ENCODE measurements around the gene HNRNPH1.

Gene HNRNPH1

GRCh38 chr5:179601871-179602625 lies 21.4 kb downstream of the HNRNPH1 start:
- DNase-seq: no peak

- DNase-seq: no peak
These were observed 23.5 kb downstream of the HNRNPH1 start for GRCh38 chr5:179599973-179600372.

- no peak for DNase-seq
These were observed 23.9 kb downstream of the HNRNPH1 start for GRCh38 chr5:179599566-179599965.

GRCh38 chr5:179599100-179599499 lies 24.4 kb downstream of the HNRNPH1 start:
- no peak for DNase-seq

- no peak for DNase-seq
These were observed 27.1 kb downstream of the HNRNPH1 start for GRCh38 chr5:179596421-179596820.

GRCh38 chr5:179595916-179596315 lies 27.6 kb downstream of the HNRNPH1 start:
- no peak for DNase-seq

- DNase-seq: no peak
These were observed 35.3 kb downstream of the HNRNPH1 start for GRCh38 chr5:179588166-179588565.

GRCh38 chr5:179585941-179586401 lies 37.5 kb downstream of the HNRNPH1 start:
- no peak for DNase-seq

GRCh38 chr5:179577286-179577960 lies 46.0 kb downstream of the HNRNPH1 start:
- no peak for DNase-seq

- no peak for DNase-seq
These were observed 51.1 kb downstream of the HNRNPH1 start for GRCh38 chr5:179572386-179572785.

GRCh38 chr5:179568721-179569120 lies 54.8 kb downstream of the HNRNPH1 start:
- no peak for DNase-seq

- DNase-seq: no peak
These were observed 58.9 kb downstream of the HNRNPH1 start for GRCh38 chr5:179564526-179564925.

Measured in CD4-positive, alpha-beta T cell treated with Interleukin-1 beta for 1 hour (primary cell).